Activated CD4-positive, alpha-beta memory T cell treated with anti-CD3 and anti-CD28 coated beads, Interleukin-2, amount 10 ng/mL, durations not matched to agents 7 days and 5 days (primary cell): ENCODE measurements around the gene HDC. TPM values are rescaled to one million over a fixed set of nuclear protein-coding genes. Genes with fewer than 3 reads are reported as not detected.

ENCODE experiments used
- CTCF ChIA-PET: fragments of 350-600 bp; sonication (Branson Sonifier 250); formaldehyde crosslinking; loops from one replicate; lab custom pipeline; 2021; ENCODE audit warnings: antibody characterized with exemption, inconsistent platforms; lab: Charles Lee
- POLR2A ChIA-PET: fragments of 350-600 bp; sonication (Branson Sonifier 250); formaldehyde crosslinking; loops from one replicate; lab custom pipeline; 2021; ENCODE audit warnings: antibody characterized with exemption; lab: Charles Lee
- DNase-seq: peaks from one replicate; pipeline ENCODE4 v3.0.0-alpha.2; 2020
- H3K27ac Mint-ChIP-seq: one replicate; pipeline ENCODE4 v1.8.0; 2021; ENCODE audit warnings: mild to moderate bottlenecking, mixed read lengths
- H3K27me3 Mint-ChIP-seq: one replicate; pipeline ENCODE4 v1.8.0; 2021; ENCODE audit warnings: mixed read lengths
- H3K36me3 Mint-ChIP-seq: one replicate; pipeline ENCODE4 v1.8.0; 2021; ENCODE audit warnings: low read depth, mixed read lengths
- H3K4me1 Mint-ChIP-seq: one replicate; pipeline ENCODE4 v1.8.0; 2021; ENCODE audit warnings: mixed read lengths
- H3K4me3 Mint-ChIP-seq: one replicate; pipeline ENCODE4 v1.8.0; 2021; ENCODE audit warnings: mild to moderate bottlenecking, mixed read lengths
- H3K9me3 Mint-ChIP-seq: one replicate; pipeline ENCODE4 v1.8.0; 2021; ENCODE audit warnings: mixed read lengths
- total RNA-seq, 2 experiments: library from RNA; stranded (reverse); gene quantifications; one replicate each; pipeline ENCODE4 v1.2.3, GENCODE V29; 2021

Gene HDC
- total RNA-seq, 2 experiments from 2014 or later, result 0.08 TPM; not detected in 1

GRCh38 chr15:50235794-50236193, 29.7 kb downstream of the HDC start:
- Mint-ChIP-seq H3K27ac (no peak overlapping the region), H3K4me1 (peaks cover 2% of the 10 kb centered on the region), H3K9me3 (no peaks in the 10 kb centered on the region), H3K4me3 (no peak overlapping the region), H3K36me3 (peaks cover 30% of the 10 kb centered on the region), H3K27me3 (no peaks in the 10 kb centered on the region)
- ChIA-PET CTCF (no interaction called here), POLR2A (no interaction called here)
- no peak for DNase-seq

GRCh38 chr15:50234764-50235163, 30.8 kb downstream of the HDC start:
- POLR2A ChIA-PET, result no interaction called here
- no peaks in the 10 kb centered on the region for H3K27me3 Mint-ChIP-seq
- CTCF ChIA-PET, result no interaction called here
- peaks cover 34% of the 10 kb centered on the region for H3K36me3 Mint-ChIP-seq
- H3K9me3 Mint-ChIP-seq, result no peaks in the 10 kb centered on the region
- H3K27ac Mint-ChIP-seq, result no peak overlapping the region
- H3K4me3 Mint-ChIP-seq, result no peak overlapping the region
- no peak for DNase-seq
- H3K4me1 Mint-ChIP-seq, result peaks cover 1% of the 10 kb centered on the region

GRCh38 chr15:50233192-50233736, 32.3 kb downstream of the HDC start:
- ChIA-PET CTCF (no interaction called here), POLR2A (interaction anchor here (0.8 kb wide), 1 partner anchor 50 kb away, joined by 4 read pairs; no protein-coding TSS in a partner anchor)
- H3K36me3 Mint-ChIP-seq, result peaks cover 45% of the 10 kb centered on the region
- peaks cover 1% of the 10 kb centered on the region for H3K4me1 Mint-ChIP-seq
- no peaks in the 10 kb centered on the region for H3K9me3 Mint-ChIP-seq
- no peak overlapping the region for H3K27ac Mint-ChIP-seq
- no peak for DNase-seq
- H3K27me3 Mint-ChIP-seq, result no peaks in the 10 kb centered on the region
- H3K4me3 Mint-ChIP-seq, result no peak overlapping the region

GRCh38 chr15:50232791-50233190, 32.7 kb downstream of the HDC start:
- no peaks in the 10 kb centered on the region for H3K27me3 Mint-ChIP-seq
- no peaks in the 10 kb centered on the region for H3K9me3 Mint-ChIP-seq
- H3K4me1 Mint-ChIP-seq, result peaks cover 1% of the 10 kb centered on the region
- ChIA-PET CTCF (interaction anchor here (0.8 kb wide), 1 partner anchor 54 kb away, joined by 3 read pairs; no protein-coding TSS in a partner anchor), POLR2A (interaction anchor here (0.8 kb wide), 1 partner anchor 49 kb away, joined by 4 read pairs; no protein-coding TSS in a partner anchor)
- H3K4me3 Mint-ChIP-seq, result no peak overlapping the region
- H3K36me3 Mint-ChIP-seq, result peaks cover 46% of the 10 kb centered on the region
- no peak overlapping the region for H3K27ac Mint-ChIP-seq
- DNase-seq, result no peak

GRCh38 chr15:50231761-50232160, 33.8 kb downstream of the HDC start:
- H3K4me1 Mint-ChIP-seq, result peaks cover 1% of the 10 kb centered on the region
- no peak for DNase-seq
- ChIA-PET CTCF (no interaction called here), POLR2A (no interaction called here)
- H3K9me3 Mint-ChIP-seq, result no peaks in the 10 kb centered on the region
- H3K27ac Mint-ChIP-seq, result no peak overlapping the region
- peaks cover 54% of the 10 kb centered on the region for H3K36me3 Mint-ChIP-seq
- H3K27me3 Mint-ChIP-seq, result no peaks in the 10 kb centered on the region
- H3K4me3 Mint-ChIP-seq, result no peak overlapping the region

- CTCF ChIA-PET, result interaction anchor here (0.9 to 1.1 kb wide), 2 partner anchors 47 to 88 kb away, joined by 3 read pairs; partner anchors contain the start of gene SLC27A2
- Mint-ChIP-seq H3K4me1 (peaks cover 1% of the 10 kb centered on the region), H3K9me3 (no peaks in the 10 kb centered on the region), H3K36me3 (peaks cover 44% of the 10 kb centered on the region), H3K27me3 (no peaks in the 10 kb centered on the region), H3K27ac (no peak overlapping the region), H3K4me3 (no peak overlapping the region)
- no peak for DNase-seq
- POLR2A ChIA-PET, result no interaction called here
Measured at GRCh38 chr15:50229336-50229735, 36.2 kb downstream of the HDC start.

- ChIA-PET POLR2A (no interaction called here), CTCF (interaction anchor here (1.1 kb wide), 1 partner anchor 47 kb away, joined by 3 read pairs; the partner anchor contains the start of gene SLC27A2)
- Mint-ChIP-seq H3K4me1 (peaks cover 1% of the 10 kb centered on the region), H3K36me3 (peaks cover 42% of the 10 kb centered on the region), H3K27me3 (no peaks in the 10 kb centered on the region), H3K4me3 (no peak overlapping the region), H3K27ac (no peak overlapping the region), H3K9me3 (no peaks in the 10 kb centered on the region)
- DNase-seq, result no peak
Measured at GRCh38 chr15:50228866-50229265, 36.7 kb downstream of the HDC start.

- POLR2A ChIA-PET, result no interaction called here
- H3K9me3 Mint-ChIP-seq, result no peaks in the 10 kb centered on the region
- no peaks in the 10 kb centered on the region for H3K4me1 Mint-ChIP-seq
- H3K4me3 Mint-ChIP-seq, result no peak overlapping the region
- H3K27me3 Mint-ChIP-seq, result no peaks in the 10 kb centered on the region
- CTCF ChIA-PET, result no interaction called here
- no peak overlapping the region for H3K27ac Mint-ChIP-seq
- peaks cover 54% of the 10 kb centered on the region for H3K36me3 Mint-ChIP-seq
- no peak for DNase-seq
Measured at GRCh38 chr15:50227076-50227475, 38.5 kb downstream of the HDC start.

GRCh38 chr15:50225938-50226337, 39.6 kb downstream of the HDC start:
- Mint-ChIP-seq H3K27me3 (no peaks in the 10 kb centered on the region), H3K27ac (no peak overlapping the region), H3K4me3 (no peak overlapping the region), H3K9me3 (no peaks in the 10 kb centered on the region), H3K4me1 (no peaks in the 10 kb centered on the region), H3K36me3 (peaks cover 52% of the 10 kb centered on the region)
- CTCF ChIA-PET, result no interaction called here
- POLR2A ChIA-PET, result no interaction called here
- DNase-seq, result no peak

- Mint-ChIP-seq H3K4me1 (no peaks in the 10 kb centered on the region), H3K36me3 (peaks cover 52% of the 10 kb centered on the region), H3K4me3 (no peak overlapping the region), H3K27me3 (no peaks in the 10 kb centered on the region), H3K27ac (no peak overlapping the region), H3K9me3 (no peaks in the 10 kb centered on the region)
- POLR2A ChIA-PET, result no interaction called here
- DNase-seq, result no peak
- CTCF ChIA-PET, result no interaction called here
Measured at GRCh38 chr15:50225057-50225456, 40.5 kb downstream of the HDC start.

GRCh38 chr15:50224606-50225005, 40.9 kb downstream of the HDC start:
- ChIA-PET POLR2A (no interaction called here), CTCF (no interaction called here)
- Mint-ChIP-seq H3K27ac (no peak overlapping the region), H3K4me1 (no peaks in the 10 kb centered on the region), H3K4me3 (no peak overlapping the region), H3K27me3 (no peaks in the 10 kb centered on the region), H3K36me3 (peaks cover 52% of the 10 kb centered on the region), H3K9me3 (no peaks in the 10 kb centered on the region)
- no peak for DNase-seq

GRCh38 chr15:50222181-50222580, 43.3 kb downstream of the HDC start:
- Mint-ChIP-seq H3K9me3 (no peaks in the 10 kb centered on the region), H3K27me3 (no peaks in the 10 kb centered on the region), H3K4me3 (no peak overlapping the region), H3K4me1 (no peaks in the 10 kb centered on the region), H3K36me3 (peaks cover 34% of the 10 kb centered on the region), H3K27ac (no peak overlapping the region)
- POLR2A ChIA-PET, result no interaction called here
- CTCF ChIA-PET, result no interaction called here
- no peak for DNase-seq

GRCh38 chr15:50219820-50220219, 45.7 kb downstream of the HDC start:
- Mint-ChIP-seq H3K4me3 (no peak overlapping the region), H3K4me1 (no peaks in the 10 kb centered on the region), H3K27ac (no peak overlapping the region), H3K9me3 (no peaks in the 10 kb centered on the region), H3K27me3 (no peaks in the 10 kb centered on the region), H3K36me3 (peaks cover 29% of the 10 kb centered on the region)
- CTCF ChIA-PET, result interaction anchor here (1.0 kb wide), 1 partner anchor 37 kb away, joined by 3 read pairs; no protein-coding TSS in a partner anchor
- POLR2A ChIA-PET, result interaction anchor here (0.8 to 1.4 kb wide), 2 partner anchors 37 to 38 kb away, joined by 3 read pairs; no protein-coding TSS in a partner anchor
- DNase-seq, result no peak

GRCh38 chr15:50218691-50219090, 46.8 kb downstream of the HDC start:
- no peaks in the 10 kb centered on the region for H3K27me3 Mint-ChIP-seq
- H3K36me3 Mint-ChIP-seq, result peaks cover 30% of the 10 kb centered on the region
- POLR2A ChIA-PET, result no interaction called here
- no peak for DNase-seq
- no peak overlapping the region for H3K4me3 Mint-ChIP-seq
- H3K27ac Mint-ChIP-seq, result no peak overlapping the region
- CTCF ChIA-PET, result interaction anchor here (0.7 kb wide), 1 partner anchor 1061 kb away, joined by 4 read pairs; no protein-coding TSS in a partner anchor
- H3K9me3 Mint-ChIP-seq, result no peaks in the 10 kb centered on the region
- H3K4me1 Mint-ChIP-seq, result no peaks in the 10 kb centered on the region
